KG1 (cell line): ENCODE results near the gene TMEM35B.
"Not testable (repeated sequence)": the region's sequence is repeated elsewhere in the genome, so short reads cannot be mapped to it uniquely, and the experiment has no call there.

Source experiments
- DNase-seq: peaks from one replicate; lab custom pipeline; 2025; lab: John Stamatoyannopoulos, UW

TMEM35B gene

DNA sequence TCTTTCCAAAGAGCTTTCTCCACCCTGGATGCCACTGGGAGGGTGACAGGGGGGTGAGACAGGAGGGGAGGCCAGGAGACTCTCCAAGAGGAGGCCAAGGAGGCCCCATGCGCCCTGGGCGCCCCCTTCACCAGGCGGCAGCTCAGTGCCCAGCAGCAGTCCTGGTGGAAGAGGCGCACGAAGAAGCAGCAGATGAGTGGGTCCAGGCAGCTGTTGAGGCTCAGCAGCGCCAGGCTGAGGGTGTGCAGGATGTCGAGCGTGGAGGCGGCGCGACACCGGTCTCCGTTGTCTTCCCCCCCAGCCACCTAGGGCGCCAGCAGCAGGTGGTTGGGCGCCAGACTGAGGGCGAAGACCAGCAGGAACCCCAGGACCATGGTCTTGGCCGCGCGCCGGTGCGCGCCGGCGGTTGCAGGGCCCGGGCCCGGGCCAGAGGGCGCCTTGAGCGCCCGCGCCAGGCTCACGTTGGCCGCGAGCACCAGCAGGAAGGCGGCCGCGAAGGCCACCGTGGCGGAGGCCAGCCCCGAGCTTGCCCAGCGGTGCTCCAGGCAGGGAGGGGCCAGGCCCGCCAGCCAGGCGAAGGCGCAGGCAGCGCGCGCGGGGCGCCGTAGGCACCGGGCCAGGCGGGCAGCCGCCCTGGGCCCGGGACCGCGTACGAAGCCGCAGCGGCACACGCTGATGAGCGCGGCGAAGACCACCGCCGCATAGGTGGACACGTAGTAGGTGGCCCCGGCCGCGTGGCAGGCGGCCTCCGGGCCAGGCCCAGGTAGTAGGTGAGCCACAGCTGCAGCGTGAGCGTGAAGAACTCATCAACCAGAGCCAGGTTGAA lies 8.6 kb downstream of the TMEM35B start:
- no peak for DNase-seq

DNA sequence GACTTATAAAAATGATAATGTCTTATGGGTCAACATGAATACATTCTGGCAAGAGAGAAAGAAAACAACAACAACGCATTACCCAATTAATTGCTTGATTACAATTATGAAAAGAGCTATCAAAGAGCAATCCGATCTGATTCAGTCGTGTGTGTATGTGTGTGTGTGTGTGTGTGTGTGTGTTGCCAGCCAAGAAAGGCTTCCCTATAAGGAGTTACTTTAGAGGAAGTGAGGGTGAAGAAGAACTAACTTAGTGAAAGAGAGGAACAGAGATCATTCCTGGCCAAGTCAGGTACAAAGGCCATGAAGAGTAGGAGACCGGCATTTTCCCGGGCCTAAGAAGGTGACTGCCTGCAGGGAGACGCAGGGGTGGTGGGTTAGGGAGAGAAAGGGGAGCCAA lies 9.4 kb downstream of the TMEM35B start:
- no peak for DNase-seq

GRCh38 chr1:34975338-34975737 lies 9.8 kb downstream of the TMEM35B start:
- DNase-seq, result no peak

DNA sequence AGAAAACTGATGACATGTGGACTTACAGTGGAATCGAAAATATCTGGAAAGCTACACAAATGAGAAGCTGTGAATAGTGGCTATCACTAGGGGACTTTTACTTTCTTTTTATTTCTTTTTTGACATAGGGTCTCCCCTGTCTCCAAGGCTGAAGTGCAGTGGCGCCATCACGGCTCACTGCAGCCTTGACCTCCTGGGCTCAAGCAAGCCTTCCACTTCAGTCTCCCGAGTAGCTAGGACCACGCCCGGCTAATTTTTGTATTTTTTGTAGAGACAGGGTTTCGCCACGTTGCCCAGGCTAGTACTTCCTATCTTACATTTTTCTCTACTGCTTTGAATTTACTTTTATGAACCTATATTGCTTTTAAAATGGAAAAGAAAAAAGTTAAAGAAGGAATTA lies 10.5 kb downstream of the TMEM35B start:
- no peak for DNase-seq

DNA sequence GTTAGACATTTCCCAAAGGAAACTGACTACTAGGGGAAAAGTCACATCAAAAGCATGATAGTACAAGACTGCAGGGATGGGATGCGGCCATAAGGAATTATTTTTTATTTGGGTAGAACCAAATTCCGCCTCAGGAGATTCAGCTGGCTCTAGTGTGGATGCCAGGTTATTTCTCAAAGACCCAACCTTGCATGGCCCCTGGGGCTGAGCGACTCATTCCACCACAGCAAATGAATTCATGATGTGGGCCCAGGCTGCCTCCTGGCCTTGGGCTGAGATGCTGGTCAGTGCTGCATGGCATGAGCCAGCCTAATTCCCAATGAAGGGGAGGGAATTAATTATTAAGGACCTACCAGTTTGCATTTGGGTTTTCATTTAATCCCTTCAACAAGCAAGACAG lies 11.8 kb downstream of the TMEM35B start:
- no peak for DNase-seq

- DNase-seq, result no peak
Observed at GRCh38 chr1:34970829-34971228, 14.3 kb downstream of the TMEM35B start.

DNA sequence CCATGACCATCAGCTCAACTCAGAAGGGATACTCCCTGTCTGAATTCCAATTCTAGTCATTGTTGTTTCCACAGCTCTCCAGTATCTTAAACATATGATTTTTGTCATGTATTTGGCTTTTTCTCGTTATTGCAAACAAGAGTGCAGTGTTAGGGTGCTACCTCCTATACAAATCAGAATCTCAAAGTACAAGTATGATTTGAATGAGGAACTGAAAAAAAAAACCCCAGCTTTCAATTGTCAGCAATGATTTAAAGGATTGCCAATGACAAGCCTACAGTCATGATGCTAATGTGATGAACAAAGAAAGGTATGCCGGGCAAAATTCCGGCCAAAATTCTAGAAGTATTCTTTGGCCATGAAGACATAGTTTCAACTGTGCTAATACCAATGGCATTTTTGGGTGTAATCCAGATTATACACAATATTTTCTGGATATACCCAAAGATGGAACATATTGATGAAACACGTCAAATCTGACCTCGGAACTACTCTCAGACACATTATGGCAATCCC lies 14.9 kb downstream of the TMEM35B start:
- no peak for DNase-seq

DNA sequence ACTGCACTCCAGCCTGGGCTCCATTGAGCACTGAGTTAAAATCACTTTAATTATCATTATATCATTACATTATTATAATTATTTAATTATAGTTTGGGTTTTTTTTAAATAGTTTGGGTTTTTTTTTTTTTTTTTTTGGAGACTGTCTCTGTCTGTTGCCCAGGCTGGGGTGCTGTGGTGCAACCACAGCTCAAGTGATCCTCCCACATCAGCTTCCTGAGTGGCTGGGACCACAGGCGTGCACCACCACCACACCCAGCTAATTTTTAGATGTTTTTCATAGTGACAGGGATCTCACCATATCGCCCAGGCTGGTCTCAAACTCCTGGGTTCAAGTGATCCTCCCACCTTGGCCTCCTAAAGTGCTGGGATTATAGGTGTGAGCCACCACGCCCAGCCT lies 16.9 kb downstream of the TMEM35B start:
- DNase-seq, result not testable (repeated sequence)

DNA sequence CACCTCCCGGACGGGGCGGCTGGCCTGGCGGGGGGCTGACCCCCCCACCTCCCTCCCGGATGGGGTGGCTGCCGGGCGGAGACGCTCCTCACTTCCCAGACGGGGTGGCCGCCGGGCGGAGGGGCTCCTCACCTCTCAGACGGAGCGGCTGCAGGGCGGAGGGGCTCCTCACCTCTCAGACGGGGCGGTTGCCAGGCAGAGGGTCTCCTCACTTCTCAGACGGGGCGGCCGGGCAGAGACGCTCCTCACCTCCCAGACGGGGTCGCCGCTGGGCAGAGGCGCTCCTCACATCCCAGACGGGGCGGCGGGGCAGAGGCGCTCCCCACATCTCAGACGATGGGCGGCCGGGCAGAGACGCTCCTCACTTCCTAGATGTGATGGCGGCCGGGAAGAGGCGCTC lies 17.5 kb downstream of the TMEM35B start:
- not testable (repeated sequence) for DNase-seq

- DNase-seq, result no peak
Observed at GRCh38 chr1:34965597-34965996, 19.6 kb downstream of the TMEM35B start.

DNA sequence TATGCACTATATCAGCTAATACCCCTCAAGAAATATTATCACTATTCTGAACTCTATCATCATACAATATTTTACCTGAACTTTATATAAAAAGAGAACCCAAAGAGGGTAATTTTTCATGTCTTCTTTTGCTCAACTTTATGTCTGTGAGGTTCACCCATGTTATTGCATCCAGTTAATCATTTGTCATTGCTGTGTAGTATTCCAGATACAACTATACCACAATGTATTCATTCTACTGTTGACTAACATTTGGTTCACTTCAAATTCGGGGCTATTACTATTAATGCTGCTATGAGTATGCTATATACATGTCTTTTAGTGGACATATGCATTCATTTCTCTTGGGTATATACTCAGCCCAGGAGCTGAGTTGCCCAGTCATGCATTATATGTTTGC lies 34.7 kb downstream of the TMEM35B start:
- no peak for DNase-seq

DNA sequence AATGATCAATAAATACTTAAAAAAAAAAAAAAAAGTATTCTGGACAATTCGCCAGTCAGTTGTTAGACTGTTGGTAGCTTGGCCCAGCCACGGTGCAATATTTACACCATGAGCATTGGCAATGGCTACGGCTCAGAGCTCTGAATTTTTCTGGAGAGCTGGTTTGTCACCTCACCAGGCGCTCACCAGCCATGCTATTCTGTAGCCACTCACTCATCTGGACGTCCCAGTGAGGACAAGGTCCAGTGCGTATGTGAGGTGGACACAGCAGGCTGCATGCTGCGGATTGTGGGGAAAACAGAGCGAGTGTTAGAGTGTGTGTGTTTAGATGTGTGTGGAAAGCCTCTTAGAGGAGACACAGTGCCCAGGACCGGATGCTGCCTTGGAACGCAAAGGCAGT lies 36.4 kb downstream of the TMEM35B start:
- not testable (repeated sequence) for DNase-seq

GRCh38 chr1:34947641-34948314 lies 37.4 kb downstream of the TMEM35B start:
- DNase-seq, result not testable (repeated sequence)

DNA sequence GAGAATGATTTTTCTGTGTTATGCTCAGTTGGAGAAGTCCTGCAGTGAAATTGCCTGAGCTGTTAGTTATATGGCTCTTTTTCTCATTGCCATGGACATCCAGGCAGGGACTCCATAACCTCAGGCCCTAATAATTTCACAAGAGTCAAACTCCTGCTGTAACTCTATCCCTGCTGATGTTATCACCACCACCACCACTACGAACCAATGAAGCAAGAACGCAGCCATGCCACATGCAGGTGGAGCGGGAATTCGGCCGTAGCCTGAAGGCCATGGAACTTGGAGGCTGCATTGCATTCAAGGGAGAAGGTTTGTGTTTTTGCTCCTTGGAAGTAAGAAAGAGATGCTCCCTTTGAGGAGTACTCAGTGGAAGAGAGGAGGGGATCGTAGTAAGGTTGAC lies 38.9 kb downstream of the TMEM35B start:
- DNase-seq, result no peak

- DNase-seq, result not testable (repeated sequence)
Observed at GRCh38 chr1:34941798-34942197, 43.3 kb downstream of the TMEM35B start.
